C4-2B (cell line): ENCODE measurements around the gene CHRDL2.

Experiments used
- H3K27ac ChIP-seq: fragments of 450-650 bp; 2 replicates; pipeline ENCODE4 v1.5.1; 2017
- CTCF ChIP-seq: fragments of 450-650 bp; conservative IDR thresholded peaks from 2 replicates; pipeline ENCODE4 v1.5.1; 2017; ENCODE audit warnings: mild to moderate bottlenecking
- ZFX ChIP-seq: fragments of 450-650 bp; IDR thresholded peaks from 2 replicates; pipeline ENCODE4 v1.6.1; 2017

The CHRDL2 gene

GRCh38 chr11:74719011-74719410 is 12.2 kb downstream of the CHRDL2 start:
- H3K27ac ChIP-seq = no peak overlapping the region
- TF ChIP-seq CTCF (no peak), ZFX (no peak)

- H3K27ac ChIP-seq = no peak overlapping the region
- TF ChIP-seq ZFX (no peak), CTCF (no peak)
Observed at GRCh38 chr11:74717221-74717969, 13.8 kb downstream of the CHRDL2 start.

- no peak overlapping the region for H3K27ac ChIP-seq
- TF ChIP-seq CTCF (no peak), ZFX (no peak)
Observed at GRCh38 chr11:74714904-74715303, 16.3 kb downstream of the CHRDL2 start.

- TF ChIP-seq CTCF (no peak), ZFX (no peak)
- no peak overlapping the region for H3K27ac ChIP-seq
Observed at GRCh38 chr11:74713686-74714085, 17.5 kb downstream of the CHRDL2 start.

- TF ChIP-seq ZFX = no peak
- no peak for TF ChIP-seq CTCF
- no peak overlapping the region for H3K27ac ChIP-seq
Observed at GRCh38 chr11:74710281-74710938, 20.8 kb downstream of the CHRDL2 start.

GRCh38 chr11:74709175-74709574 is 22.1 kb downstream of the CHRDL2 start:
- no peak overlapping the region for H3K27ac ChIP-seq
- TF ChIP-seq CTCF (no peak), ZFX (no peak)
